ENCODE measurements around the gene PDLIM1. TPM values are rescaled to one million over a fixed set of nuclear protein-coding genes. Genes with fewer than 3 reads are reported as not detected.

PDLIM1 gene
- total RNA-seq, 2 experiments from 2014 or later = 9.4 to 9.5 TPM

DNA sequence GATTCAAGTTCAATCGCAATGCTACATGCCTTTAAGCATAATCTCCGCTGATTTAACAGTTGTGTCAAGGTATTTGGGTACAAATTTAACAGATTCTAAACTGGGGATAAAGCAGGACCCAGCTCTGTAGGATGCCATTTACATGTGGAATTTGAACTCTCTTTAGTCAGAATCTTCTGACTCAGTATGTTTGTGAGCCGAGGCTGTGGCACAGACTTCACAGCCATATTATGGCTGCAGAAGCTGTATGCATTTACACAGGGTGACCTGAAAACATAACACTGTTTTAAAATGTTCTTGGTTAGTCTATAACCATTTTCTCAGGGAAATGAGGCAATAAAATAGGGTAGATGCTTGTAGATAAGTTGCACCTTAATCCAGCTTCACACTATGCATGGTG is 8.7 kb downstream of the PDLIM1 start:
- H3K27me3 Mint-ChIP-seq (ENCODE audit: low read depth) = peaks cover 20% of the 10 kb centered on the region
- POLR2A ChIA-PET = no interaction called here
- no peak for ATAC-seq
- CTCF ChIA-PET = interaction anchor here (1.6 kb wide), 1 partner anchor 39 kb away, joined by 5 read pairs; no protein-coding TSS in a partner anchor
- H3K4me1 Mint-ChIP-seq (ENCODE audit: low read depth) = no peaks in the 10 kb centered on the region
- no peaks in the 10 kb centered on the region for H3K36me3 Mint-ChIP-seq (ENCODE audit: low read depth)
- H3K4me3 Mint-ChIP-seq = no peak overlapping the region
- no peak for DNase-seq
- H3K27ac Mint-ChIP-seq = no peak overlapping the region
- no peaks in the 10 kb centered on the region for H3K9me3 Mint-ChIP-seq (ENCODE audit: insufficient read depth)

DNA sequence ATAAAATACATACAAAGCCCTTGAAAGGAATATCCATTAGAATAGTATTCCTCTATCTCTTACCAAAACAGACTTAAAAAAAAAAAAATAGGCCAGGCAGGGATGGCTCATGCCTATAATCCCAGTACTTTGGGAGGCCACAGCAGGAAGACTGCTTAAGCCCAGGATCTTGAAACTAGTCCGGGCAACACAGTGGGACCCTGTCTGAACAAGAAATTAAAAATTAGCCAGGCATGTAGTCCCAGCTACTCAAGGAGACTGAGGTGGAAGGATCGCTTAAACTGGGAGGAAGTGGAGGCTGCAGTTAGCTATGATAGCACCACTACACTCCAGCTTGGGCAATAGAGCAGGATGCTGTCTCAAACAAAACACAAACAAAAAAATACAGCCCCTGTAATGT is 9.6 kb downstream of the PDLIM1 start:
- Mint-ChIP-seq H3K4me3 (no peak overlapping the region), H3K36me3 (ENCODE audit: low read depth) (no peaks in the 10 kb centered on the region), H3K27me3 (ENCODE audit: low read depth) (peaks cover 15% of the 10 kb centered on the region), H3K4me1 (ENCODE audit: low read depth) (no peaks in the 10 kb centered on the region), H3K9me3 (ENCODE audit: insufficient read depth) (no peaks in the 10 kb centered on the region), H3K27ac (no peak overlapping the region)
- POLR2A ChIA-PET = no interaction called here
- ATAC-seq (no peak), DNase-seq (no peak)
- CTCF ChIA-PET = no interaction called here

DNA sequence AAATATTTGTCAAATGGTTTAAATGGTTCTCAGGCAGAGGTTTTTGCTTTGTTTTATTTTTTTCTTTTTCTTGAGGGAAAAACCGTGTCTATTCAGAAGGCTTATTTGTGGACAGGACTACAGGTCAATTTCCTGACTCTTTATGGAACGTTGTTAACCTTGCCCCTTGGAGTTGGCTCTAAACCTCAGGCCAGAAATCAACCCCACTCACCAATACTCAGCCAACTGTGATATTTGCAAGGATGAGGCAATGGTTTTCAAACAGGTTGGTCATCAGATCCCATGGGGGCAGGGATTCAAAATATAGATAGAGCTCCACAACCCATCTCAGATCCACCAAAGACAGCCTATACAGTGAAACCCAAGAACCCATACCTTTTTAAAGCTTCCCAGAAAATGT is 10.2 kb downstream of the PDLIM1 start:
- no peak overlapping the region for H3K27ac Mint-ChIP-seq

GRCh38 chr10:95279042-95279820 is 11.6 kb downstream of the PDLIM1 start:
- Mint-ChIP-seq H3K27me3 (ENCODE audit: low read depth) (peaks cover 10% of the 10 kb centered on the region), H3K4me1 (ENCODE audit: low read depth) (no peaks in the 10 kb centered on the region), H3K27ac (no peak overlapping the region), H3K9me3 (ENCODE audit: insufficient read depth) (no peaks in the 10 kb centered on the region), H3K36me3 (ENCODE audit: low read depth) (no peaks in the 10 kb centered on the region), H3K4me3 (no peak overlapping the region)
- ChIA-PET POLR2A (no interaction called here), CTCF (interaction anchor here (1.4 to 1.9 kb wide), 2 partner anchors 33 to 36 kb away, joined by 4 to 7 read pairs; no protein-coding TSS in a partner anchor)
- no peak for ATAC-seq
- no peak for DNase-seq

More for the DNA sequence above, 10.2 kb downstream of the PDLIM1 start:
- Mint-ChIP-seq H3K9me3 (ENCODE audit: insufficient read depth) (no peaks in the 10 kb centered on the region), H3K27me3 (ENCODE audit: low read depth) (peaks cover 15% of the 10 kb centered on the region), H3K4me1 (ENCODE audit: low read depth) (no peaks in the 10 kb centered on the region), H3K4me3 (no peak overlapping the region), H3K36me3 (ENCODE audit: low read depth) (no peaks in the 10 kb centered on the region)
- ATAC-seq (no peak), DNase-seq (no peak)
- ChIA-PET POLR2A (no interaction called here), CTCF (no interaction called here)

GRCh38 chr10:95278061-95278988 is 12.5 kb downstream of the PDLIM1 start:
- no peaks in the 10 kb centered on the region for H3K9me3 Mint-ChIP-seq (ENCODE audit: insufficient read depth)
- H3K4me1 Mint-ChIP-seq (ENCODE audit: low read depth) = no peaks in the 10 kb centered on the region
- CTCF ChIA-PET = interaction anchor here (1.4 to 1.9 kb wide), 3 partner anchors 32 to 35 kb away, joined by 3 to 7 read pairs (median 4); no protein-coding TSS in a partner anchor
- H3K27ac Mint-ChIP-seq = no peak overlapping the region
- POLR2A ChIA-PET = no interaction called here
- H3K36me3 Mint-ChIP-seq (ENCODE audit: low read depth) = no peaks in the 10 kb centered on the region
- H3K27me3 Mint-ChIP-seq (ENCODE audit: low read depth) = peaks cover 5% of the 10 kb centered on the region
- ATAC-seq (no peak), DNase-seq (no peak)
- no peak overlapping the region for H3K4me3 Mint-ChIP-seq

GRCh38 chr10:95277614-95278013 is 13.2 kb downstream of the PDLIM1 start:
- H3K27me3 Mint-ChIP-seq (ENCODE audit: low read depth) = peaks cover 5% of the 10 kb centered on the region
- no peak for ATAC-seq
- no peaks in the 10 kb centered on the region for H3K4me1 Mint-ChIP-seq (ENCODE audit: low read depth)
- CTCF ChIA-PET = interaction anchor here (1.4 kb wide), 2 partner anchors 31 to 34 kb away, joined by 3 to 4 read pairs; no protein-coding TSS in a partner anchor
- no peak overlapping the region for H3K27ac Mint-ChIP-seq
- DNase-seq = no peak
- H3K4me3 Mint-ChIP-seq = no peak overlapping the region
- POLR2A ChIA-PET = no interaction called here
- H3K36me3 Mint-ChIP-seq (ENCODE audit: low read depth) = no peaks in the 10 kb centered on the region
- H3K9me3 Mint-ChIP-seq (ENCODE audit: insufficient read depth) = no peaks in the 10 kb centered on the region

DNA sequence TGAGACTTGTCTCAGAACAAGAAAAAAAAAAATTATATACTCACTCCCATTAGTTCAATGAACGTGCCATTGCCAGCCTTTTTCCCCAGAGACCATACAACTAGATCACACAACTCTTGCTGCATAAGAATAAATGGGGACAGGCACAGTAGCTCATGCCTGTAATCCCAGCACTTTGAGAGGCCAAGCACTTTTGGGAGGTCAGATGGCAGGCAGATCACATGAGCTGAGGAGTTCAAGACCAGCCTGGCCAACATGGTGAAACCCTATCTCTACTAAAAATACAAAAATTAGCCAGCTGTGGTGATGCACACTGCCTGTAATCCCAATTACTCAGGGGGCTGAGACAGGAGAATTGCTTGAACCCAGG is 13.6 kb downstream of the PDLIM1 start:
- no peak for DNase-seq
- Mint-ChIP-seq H3K4me3 (no peak overlapping the region), H3K36me3 (ENCODE audit: low read depth) (no peaks in the 10 kb centered on the region), H3K27ac (no peak overlapping the region), H3K4me1 (ENCODE audit: low read depth) (no peaks in the 10 kb centered on the region), H3K9me3 (ENCODE audit: insufficient read depth) (no peaks in the 10 kb centered on the region), H3K27me3 (ENCODE audit: low read depth) (peaks cover 5% of the 10 kb centered on the region)
- ATAC-seq = no peak
- CTCF ChIA-PET = interaction anchor here (1.4 kb wide), 1 partner anchor 31 kb away, joined by 3 read pairs; no protein-coding TSS in a partner anchor
- POLR2A ChIA-PET = no interaction called here

DNA sequence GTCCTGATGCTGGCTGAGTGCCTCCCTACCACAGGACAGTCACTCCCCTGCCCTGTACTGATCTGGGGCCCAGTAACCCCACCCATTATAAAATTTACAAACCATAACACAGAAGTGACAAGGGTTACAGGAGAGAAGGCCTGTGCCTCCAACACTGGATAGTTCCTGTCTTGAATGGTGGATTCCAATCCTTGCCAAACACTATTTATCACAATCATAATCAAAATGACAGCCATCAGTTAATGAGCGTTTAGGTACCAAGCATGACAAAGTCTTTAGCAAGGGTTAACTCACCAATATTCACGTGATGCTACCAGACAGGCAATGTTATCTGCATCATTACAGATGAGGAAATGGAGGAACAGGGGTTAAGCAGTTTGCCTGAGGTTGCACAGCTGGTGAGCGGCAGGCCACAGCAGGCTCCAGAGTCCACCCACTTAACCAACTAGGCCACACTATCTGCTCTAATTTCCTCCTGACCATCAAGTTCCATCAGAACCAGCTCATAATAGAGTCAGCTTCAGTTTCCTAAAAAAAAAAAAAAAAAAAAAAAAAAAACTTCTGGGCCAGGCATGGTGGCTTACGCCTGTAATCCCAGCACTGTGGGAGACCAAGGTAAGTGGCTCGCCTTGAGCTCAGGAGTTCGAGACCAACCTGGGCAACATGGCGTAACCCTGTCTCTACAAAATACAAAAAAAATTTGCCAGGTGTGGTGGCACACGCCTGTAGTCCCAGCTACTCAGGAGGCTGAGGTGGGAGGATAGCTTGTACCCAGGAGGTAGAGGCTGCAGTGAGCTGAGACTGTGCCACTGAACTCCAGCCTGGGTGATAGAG is 14.2 kb downstream of the PDLIM1 start:
- CTCF ChIA-PET = interaction anchor here (1.4 kb wide), 2 partner anchors 30 to 34 kb away, joined by 3 read pairs; no protein-coding TSS in a partner anchor
- ATAC-seq = no peak
- Mint-ChIP-seq H3K27ac (no peak overlapping the region), H3K9me3 (ENCODE audit: insufficient read depth) (no peaks in the 10 kb centered on the region), H3K27me3 (ENCODE audit: low read depth) (peaks cover 5% of the 10 kb centered on the region), H3K4me3 (no peak overlapping the region), H3K36me3 (ENCODE audit: low read depth) (no peaks in the 10 kb centered on the region), H3K4me1 (ENCODE audit: low read depth) (no peaks in the 10 kb centered on the region)
- POLR2A ChIA-PET = no interaction called here
- DNase-seq = no peak

DNA sequence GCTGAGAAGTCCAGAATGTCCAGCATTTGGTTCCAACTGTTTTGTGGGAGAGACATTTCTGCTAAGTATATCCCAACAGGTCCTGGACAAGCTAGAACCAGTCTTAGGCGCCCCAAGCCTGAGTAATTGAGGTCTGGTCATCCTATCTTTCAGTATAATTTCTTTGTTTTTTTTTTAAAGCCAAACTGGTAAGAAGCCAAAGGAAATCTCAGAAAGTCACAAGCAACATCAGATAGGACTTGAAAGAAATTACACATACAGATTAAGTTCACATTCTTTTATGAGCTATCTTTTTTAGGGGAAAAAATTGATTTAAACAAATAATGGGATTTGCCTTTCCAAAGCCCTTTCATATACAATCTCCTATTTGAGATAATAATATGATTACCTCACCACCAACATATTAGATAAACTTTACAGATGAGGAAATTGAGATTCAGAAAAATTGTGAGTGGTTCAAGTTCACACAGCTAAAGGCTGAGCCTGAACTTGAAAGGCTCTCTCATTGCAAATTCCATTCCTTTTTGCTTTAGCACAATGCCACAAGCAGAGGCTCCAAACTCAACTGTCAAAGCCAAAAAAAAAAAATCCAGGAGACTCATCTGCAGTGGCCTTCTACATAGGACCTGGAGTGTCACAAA is 15.0 kb downstream of the PDLIM1 start:
- ChIA-PET POLR2A (no interaction called here), CTCF (interaction anchor here (1.4 kb wide), 1 partner anchor 33 kb away, joined by 3 read pairs; no protein-coding TSS in a partner anchor)

DNA sequence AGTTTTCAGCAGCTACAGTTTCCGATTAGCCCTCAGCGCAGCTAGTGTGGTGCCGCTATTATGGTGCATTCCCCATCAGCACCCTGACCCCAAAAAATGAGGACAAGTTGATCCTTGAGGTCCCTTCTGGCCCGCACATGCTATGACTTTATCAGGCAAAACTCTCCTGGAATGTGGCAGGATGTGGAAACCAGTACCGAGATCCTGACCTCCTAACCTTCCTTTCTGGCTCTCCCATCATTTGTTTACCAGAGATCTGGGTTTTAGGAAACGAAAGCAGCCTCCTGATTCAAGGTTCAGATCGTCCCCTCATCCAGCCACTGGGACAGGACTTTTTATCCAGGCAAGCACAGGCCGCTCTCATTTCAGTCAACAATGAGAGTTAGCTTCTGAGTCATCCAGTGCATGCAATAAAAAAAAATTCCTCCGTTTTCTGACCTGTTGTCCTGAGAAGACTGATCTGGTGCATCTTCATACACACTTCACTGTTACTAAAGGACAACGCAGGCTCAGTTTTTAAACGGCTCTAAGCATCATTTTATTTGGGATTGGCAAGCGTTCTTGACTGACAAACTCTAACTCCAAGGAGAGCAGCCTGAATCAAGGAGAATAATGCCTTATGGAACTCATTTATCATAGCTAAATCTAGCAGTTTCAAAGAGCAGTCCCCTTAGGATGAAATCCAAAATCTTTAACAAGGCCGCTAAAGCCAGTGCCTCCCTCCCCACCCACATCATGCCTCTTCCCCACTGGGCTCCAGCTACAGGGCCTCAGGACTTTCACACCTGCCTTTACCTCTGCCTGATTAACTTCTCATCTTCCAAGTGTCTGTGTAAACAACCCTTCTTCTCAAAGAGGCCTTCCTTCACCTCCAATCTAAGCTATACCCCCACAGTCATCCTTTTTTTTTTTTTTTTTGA is 17.1 kb downstream of the PDLIM1 start:
- ChIA-PET POLR2A (no interaction called here), CTCF (interaction anchor here (1.4 kb wide), 1 partner anchor 30 kb away, joined by 5 read pairs; no protein-coding TSS in a partner anchor)
- Mint-ChIP-seq H3K4me1 (ENCODE audit: low read depth) (no peaks in the 10 kb centered on the region), H3K9me3 (ENCODE audit: insufficient read depth) (no peaks in the 10 kb centered on the region), H3K36me3 (ENCODE audit: low read depth) (no peaks in the 10 kb centered on the region), H3K4me3 (no peak overlapping the region), H3K27ac (no peak overlapping the region), H3K27me3 (ENCODE audit: low read depth) (peaks cover 2% of the 10 kb centered on the region)
- ATAC-seq = no peak
- DNase-seq = no peak

More for the DNA sequence above, 15.0 kb downstream of the PDLIM1 start:
- DNase-seq (no peak), ATAC-seq (no peak)
- H3K4me3 Mint-ChIP-seq = no peak overlapping the region
- peaks cover 3% of the 10 kb centered on the region for H3K27me3 Mint-ChIP-seq (ENCODE audit: low read depth)
- no peak overlapping the region for H3K27ac Mint-ChIP-seq
- H3K36me3 Mint-ChIP-seq (ENCODE audit: low read depth) = no peaks in the 10 kb centered on the region
- H3K9me3 Mint-ChIP-seq (ENCODE audit: insufficient read depth) = no peaks in the 10 kb centered on the region
- no peaks in the 10 kb centered on the region for H3K4me1 Mint-ChIP-seq (ENCODE audit: low read depth)
